Naive thymus-derived CD4-positive, alpha-beta T cell (primary cell): ENCODE data around the gene PRG3. TPM values are rescaled to one million over a fixed set of nuclear protein-coding genes. Genes with fewer than 3 reads are reported as not detected.
"Not testable (repeated sequence)": the region's sequence is repeated elsewhere in the genome, so short reads cannot be mapped to it uniquely, and the experiment has no call there.

Experiments used
- ATAC-seq: fragments of 150-1000 bp; cut with Tn5 transposase; 2 replicates; pipeline ENCODE4 v1.10.0; 2021; ENCODE audit warnings: mild to moderate bottlenecking, moderate library complexity
- CTCF ChIA-PET: fragments of 350-600 bp; sonication (Branson Sonifier 250); formaldehyde crosslinking; loops from one replicate; lab custom pipeline; 2021; ENCODE audit warnings: antibody characterized with exemption; lab: Charles Lee
- POLR2A ChIA-PET: fragments of 350-600 bp; sonication (Branson Sonifier 250); formaldehyde crosslinking; loops from one replicate; lab custom pipeline; 2021; ENCODE audit warnings: antibody characterized with exemption, inconsistent platforms; lab: Charles Lee
- DNase-seq, 9 donors: peaks; one replicate each; pipeline versions ENCODE4 v3.0.0 to v3.0.0-alpha.2; 2020 to 2022; ENCODE audit warnings: mixed read lengths in 1 of 9
- H3K27ac ChIP-seq: one replicate; pipeline ENCODE4 v1.7.0; 2013; ENCODE audit warnings: mild to moderate bottlenecking, low read depth, low read length, moderate library complexity
- H3K27me3 ChIP-seq, 2 donors: one replicate each; pipeline ENCODE4 v1.7.0; 2013; ENCODE audit warnings: low read length in 2 of 2, mild to moderate bottlenecking in 2 of 2, moderate library complexity in 2 of 2; ENCODE audit not compliant: control insufficient read depth in 2 of 2, insufficient read depth in 2 of 2
- H3K36me3 ChIP-seq, 3 experiments: 1 replicate in 2 of 3; 2 replicates in 1 of 3; pipeline ENCODE4 v1.7.0; 2013; ENCODE audit warnings: low read length in 3 of 3, mild to moderate bottlenecking in 3 of 3, moderate library complexity in 1 of 3; ENCODE audit not compliant: insufficient read depth in 3 of 3, control insufficient read depth in 2 of 3
- H3K4me1 ChIP-seq, 2 donors: one replicate each; pipeline ENCODE4 v1.7.0; 2013; ENCODE audit warnings: low read length in 2 of 2, mild to moderate bottlenecking in 2 of 2, moderate library complexity in 1 of 2; ENCODE audit not compliant: control insufficient read depth in 2 of 2, insufficient read depth in 2 of 2
- H3K4me3 ChIP-seq: 2 replicates; pipeline ENCODE4 v1.7.0; 2013; ENCODE audit warnings: mild to moderate bottlenecking, low read length
- H3K9me3 ChIP-seq, 3 experiments: 1 replicate in 2 of 3; 2 replicates in 1 of 3; pipeline ENCODE4 v1.7.0; 2013; ENCODE audit warnings: low read length in 3 of 3; ENCODE audit not compliant: control insufficient read depth in 2 of 3
- H3K27ac Mint-ChIP-seq, 9 donors: one replicate each; pipeline ENCODE4 v1.8.0; 2020 to 2022; ENCODE audit warnings: mixed read lengths in 9 of 9, mild to moderate bottlenecking in 8 of 9, moderate library complexity in 5 of 9, inconsistent platforms in 2 of 9
- H3K27me3 Mint-ChIP-seq, 5 donors: one replicate each; pipeline ENCODE4 v1.8.0; 2021 to 2022; ENCODE audit warnings: mixed read lengths in 5 of 5, mild to moderate bottlenecking in 1 of 5
- H3K36me3 Mint-ChIP-seq, 5 donors: one replicate each; pipeline ENCODE4 v1.8.0; 2020 to 2022; ENCODE audit warnings: mixed read lengths in 5 of 5, mild to moderate bottlenecking in 3 of 5, inconsistent platforms in 1 of 5
- H3K4me1 Mint-ChIP-seq, 7 donors: one replicate each; pipeline ENCODE4 v1.8.0; 2020 to 2022; ENCODE audit warnings: mixed read lengths in 7 of 7, mild to moderate bottlenecking in 3 of 7, inconsistent platforms in 1 of 7
- H3K4me3 Mint-ChIP-seq, 10 donors: one replicate each; pipeline ENCODE4 v1.8.0; 2020 to 2022; ENCODE audit warnings: mild to moderate bottlenecking in 10 of 10, mixed read lengths in 10 of 10, moderate library complexity in 6 of 10, inconsistent platforms in 2 of 10
- H3K9me3 Mint-ChIP-seq, 11 donors: one replicate each; pipeline ENCODE4 v1.8.0; 2020 to 2022; ENCODE audit warnings: mixed read lengths in 11 of 11, mild to moderate bottlenecking in 4 of 11, inconsistent platforms in 1 of 11, moderate library complexity in 1 of 11
- intact Hi-C, 2 donors: fragments of 100-400 bp; cut with micrococcal nuclease; formaldehyde crosslinking; loops; one replicate each; pipeline ENCODE4 v1.15.1; 2023
- polyA plus RNA-seq, 2 donors: library from polyadenylated mRNA; unstranded; fragments of 300-500 nt; fragmentation: Illumina TruSeq; gene quantifications; one replicate each; pipeline ENCODE4 v1.2.3, GENCODE V29; 2021
- total RNA-seq, 6 experiments: library from RNA in 5 of 6; stranded (reverse) in 5 of 6; gene quantifications; 1 replicate in 5 of 6; 2 replicates in 1 of 6; pipeline ENCODE4 v1.2.3 and lab custom pipeline; 2021 to 2026

Gene PRG3
- total and polyA plus RNA-seq, 7 experiments from 2014 or later = not detected

DNA sequence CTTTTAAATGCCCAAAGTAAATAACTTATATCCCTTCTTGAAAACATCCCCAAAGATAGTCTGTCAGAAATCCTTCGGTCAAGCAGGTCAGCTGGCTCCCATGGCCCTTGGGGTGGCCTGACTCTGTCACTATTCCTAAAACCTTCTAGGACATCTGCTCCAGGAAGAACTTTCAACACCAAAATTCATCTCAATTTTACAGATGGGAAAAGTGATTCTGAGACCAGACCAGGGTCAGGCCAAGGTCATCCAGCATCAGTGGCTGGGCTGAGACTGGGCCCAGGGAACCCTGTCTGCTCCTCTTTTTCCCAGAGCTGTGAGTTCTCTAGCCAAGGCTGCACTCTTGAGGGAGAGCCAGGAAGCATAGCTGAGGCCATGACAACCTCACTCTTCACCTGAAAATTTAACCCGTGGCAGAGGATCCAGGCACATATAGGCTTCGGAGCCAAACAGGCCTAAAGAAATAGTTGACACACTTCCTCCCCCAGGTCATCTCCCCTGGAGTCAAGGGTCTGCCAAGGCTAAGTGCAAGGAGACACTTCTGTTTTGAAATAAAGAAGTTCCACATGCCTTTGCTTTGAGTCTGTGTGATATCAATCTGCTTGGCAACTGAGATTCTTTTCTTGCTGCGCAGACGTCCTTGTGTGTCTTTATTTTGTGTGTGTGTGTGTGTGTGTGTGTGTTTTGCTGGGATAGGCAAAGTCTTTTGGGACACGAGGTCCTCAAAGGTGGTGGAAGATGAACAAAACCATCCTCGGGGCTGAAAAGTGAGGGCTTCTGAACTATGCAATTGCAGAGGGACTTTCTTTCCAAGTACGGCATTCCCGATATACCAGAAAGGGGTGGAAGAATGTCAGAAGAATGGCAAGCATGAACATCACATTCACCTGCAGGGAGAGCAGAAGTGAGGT is 26.3 kb upstream of the PRG3 start:
- no peaks in the 10 kb centered on the region for H3K27me3 Mint-ChIP-seq
- no peak overlapping the region for H3K4me3 Mint-ChIP-seq
- Histone ChIP-seq H3K27me3 (no peaks in the 10 kb centered on the region), H3K4me3 (no peak overlapping the region), H3K36me3 (peaks cover 0 to 34% (median 9%) of the 10 kb centered on the region in 3 experiments), H3K4me1 (no peaks in the 10 kb centered on the region), H3K9me3 (no peaks in the 10 kb centered on the region), H3K27ac (no peak overlapping the region)
- ATAC-seq (no peak), DNase-seq (no peak)
- intact Hi-C loops = no loop called here
- peaks cover 4 to 60% (median 37%) of the 10 kb centered on the region in 5 donors for H3K36me3 Mint-ChIP-seq
- H3K9me3 Mint-ChIP-seq = no peaks in the 10 kb centered on the region
- ChIA-PET CTCF (interaction anchor here (0.8 kb wide), 1 partner anchor 65 kb away, joined by 3 read pairs; no protein-coding TSS in a partner anchor), POLR2A (no interaction called here)
- H3K27ac Mint-ChIP-seq = peak overlapping the region in 1 of 9 donors; percentile 7
- peaks cover 0 to 23% (median 7%) of the 10 kb centered on the region in 7 donors for H3K4me1 Mint-ChIP-seq

DNA sequence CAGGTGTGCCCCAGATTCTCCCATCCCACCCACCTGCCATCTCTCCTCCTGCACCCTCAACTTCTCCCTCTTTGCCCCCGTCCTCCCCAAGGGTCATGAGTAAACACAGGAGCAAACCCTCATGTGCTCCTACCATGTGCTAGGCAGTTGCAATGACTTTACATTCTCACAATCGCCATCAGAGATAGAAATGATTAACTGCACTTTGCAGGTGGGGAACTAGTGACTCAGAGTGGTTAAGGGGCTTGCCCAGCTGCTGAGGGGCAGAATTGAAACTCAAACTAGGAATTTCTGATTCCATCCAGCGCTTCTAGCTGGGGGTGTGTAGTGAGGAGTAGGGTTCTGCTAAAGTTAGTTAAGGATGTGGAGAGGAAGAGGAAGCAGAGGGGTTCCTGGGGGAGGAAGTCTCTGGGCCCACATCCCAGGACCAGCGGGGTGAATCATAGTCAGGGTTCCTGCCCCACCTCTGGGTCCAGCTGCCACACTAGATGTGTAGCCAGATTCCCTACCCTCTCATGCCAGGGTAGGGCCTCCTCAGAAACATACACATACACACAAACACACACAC is 25.5 kb upstream of the PRG3 start:
- no peak overlapping the region for H3K4me3 ChIP-seq
- ATAC-seq (peak; percentile 78), DNase-seq (peak in 1 of 9 donors; percentile 45)
- no peak overlapping the region for H3K4me3 Mint-ChIP-seq
- ChIA-PET CTCF (interaction anchor here (0.6 to 0.8 kb wide), 2 partner anchors 12 to 66 kb away, joined by 3 to 6 read pairs; no protein-coding TSS in a partner anchor), POLR2A (no interaction called here)
- H3K4me1 ChIP-seq = no peaks in the 10 kb centered on the region
- H3K27me3 Mint-ChIP-seq = no peaks in the 10 kb centered on the region
- H3K27ac Mint-ChIP-seq = peak overlapping the region in 3 of 9 donors; percentile 7 to 71 (median 51)
- peaks cover 4 to 54% (median 33%) of the 10 kb centered on the region in 5 donors for H3K36me3 Mint-ChIP-seq
- H3K4me1 Mint-ChIP-seq = peaks cover 0 to 23% (median 7%) of the 10 kb centered on the region in 7 donors
- H3K36me3 ChIP-seq = peaks cover 0 to 34% (median 9%) of the 10 kb centered on the region in 3 experiments
- no peaks in the 10 kb centered on the region for H3K27me3 ChIP-seq
- no peak overlapping the region for H3K27ac ChIP-seq
- intact Hi-C loops = no loop called here
- H3K9me3 ChIP-seq = no peaks in the 10 kb centered on the region
- H3K9me3 Mint-ChIP-seq = no peaks in the 10 kb centered on the region

DNA sequence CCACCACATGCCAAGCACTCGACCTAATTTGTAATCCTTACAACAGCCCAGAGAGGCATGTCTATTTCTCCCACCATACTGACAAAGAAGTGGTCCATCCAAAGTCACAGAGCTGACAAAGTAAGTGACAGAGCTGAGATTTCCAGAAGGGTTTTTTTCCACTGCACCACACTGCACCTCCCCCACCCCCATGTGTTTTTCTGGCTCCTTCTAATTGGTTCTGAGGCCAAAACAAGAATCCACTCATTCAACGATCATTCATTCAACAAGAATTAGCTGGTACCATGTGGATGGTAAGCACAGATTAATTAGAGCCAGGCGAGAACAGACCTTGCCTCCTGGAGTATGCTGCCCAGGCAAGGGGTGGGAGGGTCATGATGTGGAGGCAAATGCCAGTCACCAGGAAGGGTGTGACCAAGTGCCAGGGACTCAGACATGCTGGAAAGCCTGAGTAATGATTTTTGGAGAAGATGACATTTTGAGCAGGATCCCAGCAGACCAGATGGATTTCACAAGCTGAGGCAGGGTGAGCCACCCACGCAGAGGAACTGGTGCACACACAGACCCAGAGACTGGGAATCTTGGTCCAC is 24.4 kb upstream of the PRG3 start:
- peaks cover 0 to 22% (median 7%) of the 10 kb centered on the region in 7 donors for H3K4me1 Mint-ChIP-seq
- Histone ChIP-seq H3K4me3 (no peak overlapping the region), H3K36me3 (peaks cover 0 to 33% (median 9%) of the 10 kb centered on the region in 3 experiments), H3K27me3 (no peaks in the 10 kb centered on the region), H3K9me3 (no peaks in the 10 kb centered on the region), H3K4me1 (no peaks in the 10 kb centered on the region), H3K27ac (no peak overlapping the region)
- H3K36me3 Mint-ChIP-seq = peaks cover 4 to 47% (median 27%) of the 10 kb centered on the region in 5 donors
- ChIA-PET CTCF (interaction anchor here (0.7 kb wide), 1 partner anchor 38 kb away, joined by 3 read pairs; no protein-coding TSS in a partner anchor), POLR2A (no interaction called here)
- no peaks in the 10 kb centered on the region for H3K27me3 Mint-ChIP-seq
- no peak overlapping the region for H3K4me3 Mint-ChIP-seq
- H3K27ac Mint-ChIP-seq = peak overlapping the region in 2 of 9 donors; percentile 47 to 56
- intact Hi-C loops = no loop called here
- ATAC-seq (peak; percentile 20), DNase-seq (no peak)
- no peaks in the 10 kb centered on the region for H3K9me3 Mint-ChIP-seq

DNA sequence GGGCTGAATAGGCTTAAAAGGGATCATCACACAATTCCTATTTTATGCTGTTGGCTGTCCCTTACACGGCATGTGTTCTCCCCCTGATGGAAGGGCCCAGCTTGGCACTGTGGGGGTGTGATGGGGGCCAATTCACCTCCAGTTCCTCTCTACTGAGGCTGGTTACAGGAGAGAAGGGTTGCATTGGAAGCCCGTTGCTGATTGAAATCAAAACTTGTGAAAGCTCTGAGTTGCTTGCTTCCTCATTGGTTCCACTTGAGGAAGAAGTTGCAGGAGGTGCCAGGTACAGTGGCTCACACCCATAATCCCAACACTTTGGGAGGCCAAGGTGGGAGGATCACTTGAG is 22.8 kb upstream of the PRG3 start:
- ChIA-PET POLR2A (no interaction called here), CTCF (no interaction called here)
- Histone ChIP-seq H3K4me3 (no peak overlapping the region), H3K4me1 (no peaks in the 10 kb centered on the region), H3K27ac (no peak overlapping the region), H3K27me3 (no peaks in the 10 kb centered on the region), H3K9me3 (no peaks in the 10 kb centered on the region), H3K36me3 (peaks cover 0 to 17% (median 9%) of the 10 kb centered on the region in 3 experiments)
- intact Hi-C loops = loop anchor here in 1 of 2 donors (2.0 kb wide), 1 partner anchor 71 kb away; no protein-coding TSS in a partner anchor
- no peak for ATAC-seq
- DNase-seq = no peak
- Mint-ChIP-seq H3K4me1 (peaks cover 0 to 20% (median 7%) of the 10 kb centered on the region in 7 donors), H3K27ac (no peak overlapping the region), H3K27me3 (no peaks in the 10 kb centered on the region), H3K36me3 (peaks cover 4 to 35% (median 21%) of the 10 kb centered on the region in 5 donors), H3K9me3 (no peaks in the 10 kb centered on the region), H3K4me3 (no peak overlapping the region)

DNA sequence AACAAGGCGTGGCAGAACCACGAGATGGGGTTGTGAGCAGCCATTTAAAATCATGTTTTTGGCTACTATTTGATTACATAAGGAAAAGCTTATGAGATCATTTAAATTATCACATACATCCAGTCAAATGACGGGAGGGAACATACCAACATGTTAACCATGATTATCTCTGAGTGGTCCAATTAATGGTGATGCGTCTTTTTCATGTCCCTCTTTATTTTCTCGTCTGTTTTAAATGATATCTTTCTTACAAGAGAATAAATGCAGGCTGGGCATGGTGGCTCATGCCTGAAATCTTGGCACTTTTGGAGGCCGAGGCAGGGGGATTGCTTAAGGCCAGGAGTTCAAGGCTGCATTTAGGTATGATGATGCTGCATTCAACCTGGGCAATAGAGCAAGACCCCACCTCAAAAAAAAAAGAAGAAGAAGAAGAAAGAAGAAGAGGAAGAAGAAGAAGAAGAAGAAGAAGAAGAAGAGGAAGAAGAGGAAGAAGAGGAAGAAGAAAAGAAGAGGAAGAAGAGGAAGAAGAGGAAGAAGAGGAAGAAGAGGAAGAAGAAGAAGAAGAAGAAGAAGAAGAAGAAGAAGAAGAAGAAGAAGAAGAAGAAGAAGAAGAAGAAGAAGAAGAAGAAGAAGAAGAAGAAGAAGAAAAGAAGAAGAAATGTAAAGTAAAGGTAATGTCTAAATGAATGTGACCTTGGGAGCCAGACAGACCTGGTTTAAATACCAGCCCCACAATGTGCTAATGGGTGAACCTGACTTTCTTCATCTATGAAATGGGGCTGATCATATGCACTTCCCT is 22.3 kb upstream of the PRG3 start:
- H3K4me1 Mint-ChIP-seq = peaks cover 0 to 20% (median 7%) of the 10 kb centered on the region in 7 donors
- DNase-seq, POLR2A ChIA-PET, H3K27me3 ChIP-seq, H3K27ac ChIP-seq, H3K4me3 ChIP-seq, ATAC-seq, H3K9me3 Mint-ChIP-seq, H3K4me3 Mint-ChIP-seq, H3K27me3 Mint-ChIP-seq, H3K9me3 ChIP-seq, H3K4me1 ChIP-seq, CTCF ChIA-PET: not testable (repeated sequence)
- peak overlapping the region in 1 of 9 donors; percentile 82 for H3K27ac Mint-ChIP-seq
- intact Hi-C loops = loop anchor here in 1 of 2 donors (2.0 kb wide), 1 partner anchor 72 kb away; no protein-coding TSS in a partner anchor
- H3K36me3 ChIP-seq = peaks cover 0 to 13% (median 8%) of the 10 kb centered on the region in 3 experiments
- peaks cover 4 to 29% (median 21%) of the 10 kb centered on the region in 5 donors for H3K36me3 Mint-ChIP-seq
